RWPE2 (cell line): Measurements from ENCODE around the gene ZNF280D.
"Not testable (repeated sequence)": the region's sequence is repeated elsewhere in the genome, so short reads cannot be mapped to it uniquely, and the experiment has no call there.

ENCODE experiments used
- ATAC-seq: fragments of 200-7000 bp; cut with Tn5 transposase; 3 replicates; pipeline ENCODE4 v1.9.1; 2021; ENCODE audit warnings: low read depth
- DNase-seq: peaks from one replicate; pipeline ENCODE4 v3.0.0-alpha.2; 2020; ENCODE audit warnings: low spot score
- H3K27ac ChIP-seq: fragments of 450-650 bp; 2 replicates; pipeline ENCODE4 v1.5.1; 2017; ENCODE audit warnings: mild to moderate bottlenecking; ENCODE audit not compliant: poor library complexity, severe bottlenecking
- H3K27me3 ChIP-seq: fragments of 250-450 bp; sonication (Bioruptor Pico); 2 replicates; pipeline ENCODE4 v1.5.1; 2021; ENCODE audit warnings: mild to moderate bottlenecking, moderate library complexity; ENCODE audit not compliant: insufficient read depth, poor library complexity, severe bottlenecking
- H3K36me3 ChIP-seq: fragments of 250-450 bp; sonication (Bioruptor Pico); 2 replicates; pipeline ENCODE4 v1.5.1; 2020; ENCODE audit warnings: low read depth, mild to moderate bottlenecking, moderate library complexity
- H3K4me1 ChIP-seq: fragments of 250-450 bp; sonication (Bioruptor Pico); 2 replicates; pipeline ENCODE4 v1.5.1; 2021; ENCODE audit warnings: mild to moderate bottlenecking, moderate library complexity; ENCODE audit not compliant: insufficient read depth, poor library complexity, severe bottlenecking
- H3K4me3 ChIP-seq: fragments of 250-450 bp; sonication (Bioruptor Pico); 2 replicates; pipeline ENCODE4 v1.5.1; 2021; ENCODE audit warnings: mild to moderate bottlenecking, moderate library complexity; ENCODE audit not compliant: severe bottlenecking
- H3K9me3 ChIP-seq: fragments of 250-450 bp; sonication (Bioruptor Pico); 2 replicates; pipeline ENCODE4 v1.5.1; 2021; ENCODE audit warnings: mild to moderate bottlenecking, moderate library complexity; ENCODE audit not compliant: severe bottlenecking
- CTCF ChIP-seq: fragments of 450-650 bp; IDR thresholded peaks from one replicate; pipeline ENCODE4 v1.5.1; 2017; ENCODE audit warnings: mild to moderate bottlenecking, moderate library complexity; ENCODE audit not compliant: poor library complexity, severe bottlenecking

Gene ZNF280D

GRCh38 chr15:56733136-56734012 lies at the start of gene ZNF280D:
Gene ZNF280D, minus strand, starts transcription at chr15:56733509. Its CDS starts 26,400 bp downstream, at chr15:56707109.
- ATAC-seq (peak; percentile 87), DNase-seq (peak; percentile 84)
- Histone ChIP-seq H3K4me3 (peak within 1 kb of the TSS; percentile 54), H3K9me3 (peaks cover 7% of the 10 kb centered on the region), H3K27me3 (no peaks in the 10 kb centered on the region), H3K27ac (peak within 1 kb of the TSS; percentile 63), H3K4me1 (peaks cover 6% of the 10 kb centered on the region), H3K36me3 (peaks cover 6% of the 10 kb centered on the region)
- no peak for TF ChIP-seq CTCF

- no peak for TF ChIP-seq CTCF
- Histone ChIP-seq H3K4me3 (no peak overlapping the region), H3K4me1 (no peaks in the 10 kb centered on the region), H3K36me3 (no peaks in the 10 kb centered on the region), H3K27me3 (no peaks in the 10 kb centered on the region), H3K9me3 (no peaks in the 10 kb centered on the region), H3K27ac (no peak overlapping the region)
- no peak for ATAC-seq
- DNase-seq: no peak
These were observed 49.0 kb upstream of the ZNF280D start for GRCh38 chr15:56782306-56782705.

GRCh38 chr15:56781666-56782065 lies 48.4 kb upstream of the ZNF280D start:
- DNase-seq (no peak), ATAC-seq (no peak)
- Histone ChIP-seq H3K36me3 (no peaks in the 10 kb centered on the region), H3K27me3 (no peaks in the 10 kb centered on the region), H3K4me3 (no peak overlapping the region), H3K9me3 (no peaks in the 10 kb centered on the region), H3K4me1 (no peaks in the 10 kb centered on the region), H3K27ac (no peak overlapping the region)
- no peak for TF ChIP-seq CTCF

- H3K4me3 ChIP-seq, ATAC-seq, H3K36me3 ChIP-seq, H3K27me3 ChIP-seq, DNase-seq, H3K4me1 ChIP-seq, H3K27ac ChIP-seq, H3K9me3 ChIP-seq: not testable (repeated sequence)
These were observed 46.9 kb upstream of the ZNF280D start for GRCh38 chr15:56780102-56780725.

GRCh38 chr15:56779449-56779848 lies 46.1 kb upstream of the ZNF280D start:
- not testable (repeated sequence) for H3K4me1 ChIP-seq, H3K27ac ChIP-seq, H3K4me3 ChIP-seq, H3K27me3 ChIP-seq, DNase-seq, ATAC-seq, H3K9me3 ChIP-seq, H3K36me3 ChIP-seq
